ENCODE measurements around the gene CFAP46.

DNA sequence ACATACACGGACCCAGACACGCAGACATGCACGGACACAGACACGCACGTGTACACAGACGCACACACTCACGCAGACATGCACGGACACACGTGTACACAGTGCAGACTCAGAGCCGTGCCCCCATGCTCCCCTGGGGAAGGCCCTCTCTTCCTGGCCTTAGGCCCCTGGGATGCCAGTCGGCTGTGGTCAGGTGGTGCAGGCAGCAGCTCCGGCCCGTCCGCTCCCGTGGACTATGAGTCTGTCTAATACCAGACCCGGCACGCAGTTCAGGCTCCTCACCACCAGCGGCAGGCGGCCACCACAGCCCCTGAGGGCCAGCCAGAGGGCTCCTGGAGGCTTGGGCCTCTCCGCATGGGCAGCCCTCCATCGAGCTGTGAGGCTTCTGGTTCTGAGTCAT is 104.5 kb downstream of the CFAP46 start:
- TF ChIP-seq EZH2phosphoT487 (IDR thresholded peaks at IDR 0.05; ENCODE audit: insufficient read depth, low read depth) (no peak), EZH2 (IDR thresholded peaks at IDR 0.05; ENCODE audit: insufficient read depth, poor library complexity, severe bottlenecking) (no peak)

Data from GM23248 (cell line).